Nephron (organoid): ENCODE data around the gene STAU1.

Experiments used
- H3K27ac Mint-ChIP-seq, 3 experiments: 2 replicates each; pipeline ENCODE4 v1.8.0; 2020; ENCODE audit warnings: mixed read lengths in 3 of 3, mild to moderate bottlenecking in 2 of 3, moderate library complexity in 1 of 3
- H3K27me3 Mint-ChIP-seq: 2 replicates; pipeline ENCODE4 v1.8.0; 2021; ENCODE audit warnings: low read depth, mild to moderate bottlenecking, moderate library complexity, mixed read lengths
- H3K36me3 Mint-ChIP-seq: 2 replicates; pipeline ENCODE4 v1.8.0; 2020; ENCODE audit warnings: low read depth, mixed read lengths
- H3K4me1 Mint-ChIP-seq: 2 replicates; pipeline ENCODE4 v1.8.0; 2020; ENCODE audit warnings: mixed read lengths
- H3K4me3 Mint-ChIP-seq, 3 experiments: 2 replicates each; pipeline ENCODE4 v1.8.0; 2020; ENCODE audit warnings: mild to moderate bottlenecking in 3 of 3, mixed read lengths in 3 of 3, moderate library complexity in 2 of 3
- H3K9me3 Mint-ChIP-seq: 2 replicates; pipeline ENCODE4 v1.8.0; 2020; ENCODE audit warnings: mixed read lengths
- TF ChIP-seq, protein P1 (sequence below), 3 experiments: fragments of 200-600 bp; sonication (generic); IDR thresholded peaks; one replicate each; pipeline ENCODE4 v1.5.0; 2021; ENCODE audit warnings: antibody characterized with exemption in 3 of 3; ENCODE audit not compliant: unreplicated experiment in 3 of 3

The STAU1 gene

GRCh38 chr20:49074521-49074920 is 113.6 kb downstream of the STAU1 start:
- Mint-ChIP-seq H3K4me1 (no peaks in the 10 kb centered on the region), H3K27me3 (no peaks in the 10 kb centered on the region), H3K27ac (no peak overlapping the region), H3K4me3 (no peak overlapping the region), H3K9me3 (no peaks in the 10 kb centered on the region), H3K36me3 (peaks cover 61% of the 10 kb centered on the region)
- TF ChIP-seq, protein P1, sequence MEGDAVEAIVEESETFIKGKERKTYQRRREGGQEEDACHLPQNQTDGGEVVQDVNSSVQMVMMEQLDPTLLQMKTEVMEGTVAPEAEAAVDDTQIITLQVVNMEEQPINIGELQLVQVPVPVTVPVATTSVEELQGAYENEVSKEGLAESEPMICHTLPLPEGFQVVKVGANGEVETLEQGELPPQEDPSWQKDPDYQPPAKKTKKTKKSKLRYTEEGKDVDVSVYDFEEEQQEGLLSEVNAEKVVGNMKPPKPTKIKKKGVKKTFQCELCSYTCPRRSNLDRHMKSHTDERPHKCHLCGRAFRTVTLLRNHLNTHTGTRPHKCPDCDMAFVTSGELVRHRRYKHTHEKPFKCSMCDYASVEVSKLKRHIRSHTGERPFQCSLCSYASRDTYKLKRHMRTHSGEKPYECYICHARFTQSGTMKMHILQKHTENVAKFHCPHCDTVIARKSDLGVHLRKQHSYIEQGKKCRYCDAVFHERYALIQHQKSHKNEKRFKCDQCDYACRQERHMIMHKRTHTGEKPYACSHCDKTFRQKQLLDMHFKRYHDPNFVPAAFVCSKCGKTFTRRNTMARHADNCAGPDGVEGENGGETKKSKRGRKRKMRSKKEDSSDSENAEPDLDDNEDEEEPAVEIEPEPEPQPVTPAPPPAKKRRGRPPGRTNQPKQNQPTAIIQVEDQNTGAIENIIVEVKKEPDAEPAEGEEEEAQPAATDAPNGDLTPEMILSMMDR (IDR thresholded peaks at IDR 0.05; ENCODE audit: unreplicated experiment in 3 of 3), result no peak
